Stimulated activated naive CD4-positive, alpha-beta T cell (primary cell): ENCODE data around the gene DAPK1.

Experiments
- DNase-seq, 6 experiments: peaks; one replicate each; lab custom pipeline; 2025; lab: John Stamatoyannopoulos, UW

The DAPK1 gene

DNA sequence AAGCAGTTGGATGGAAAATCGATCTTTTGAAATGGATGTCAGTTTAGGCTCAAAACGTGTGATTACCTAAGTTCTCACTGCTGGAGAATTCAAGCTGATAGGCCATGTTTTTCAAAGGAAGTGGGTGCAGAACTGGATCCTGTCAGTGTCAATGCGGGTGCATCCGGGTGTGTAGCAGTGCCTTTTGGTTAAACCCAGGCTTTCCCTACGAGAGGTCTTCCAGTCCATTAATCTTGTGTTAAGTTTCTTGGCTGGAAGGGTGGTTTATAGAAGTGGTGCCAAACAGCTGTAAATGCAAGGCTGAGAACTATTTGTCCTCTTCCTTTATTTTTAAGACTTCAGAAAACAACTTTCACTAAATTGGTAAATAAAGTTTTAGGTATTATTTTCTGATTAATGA lies 71.9 kb downstream of the DAPK1 start:
- DNase-seq: no peak

DNA sequence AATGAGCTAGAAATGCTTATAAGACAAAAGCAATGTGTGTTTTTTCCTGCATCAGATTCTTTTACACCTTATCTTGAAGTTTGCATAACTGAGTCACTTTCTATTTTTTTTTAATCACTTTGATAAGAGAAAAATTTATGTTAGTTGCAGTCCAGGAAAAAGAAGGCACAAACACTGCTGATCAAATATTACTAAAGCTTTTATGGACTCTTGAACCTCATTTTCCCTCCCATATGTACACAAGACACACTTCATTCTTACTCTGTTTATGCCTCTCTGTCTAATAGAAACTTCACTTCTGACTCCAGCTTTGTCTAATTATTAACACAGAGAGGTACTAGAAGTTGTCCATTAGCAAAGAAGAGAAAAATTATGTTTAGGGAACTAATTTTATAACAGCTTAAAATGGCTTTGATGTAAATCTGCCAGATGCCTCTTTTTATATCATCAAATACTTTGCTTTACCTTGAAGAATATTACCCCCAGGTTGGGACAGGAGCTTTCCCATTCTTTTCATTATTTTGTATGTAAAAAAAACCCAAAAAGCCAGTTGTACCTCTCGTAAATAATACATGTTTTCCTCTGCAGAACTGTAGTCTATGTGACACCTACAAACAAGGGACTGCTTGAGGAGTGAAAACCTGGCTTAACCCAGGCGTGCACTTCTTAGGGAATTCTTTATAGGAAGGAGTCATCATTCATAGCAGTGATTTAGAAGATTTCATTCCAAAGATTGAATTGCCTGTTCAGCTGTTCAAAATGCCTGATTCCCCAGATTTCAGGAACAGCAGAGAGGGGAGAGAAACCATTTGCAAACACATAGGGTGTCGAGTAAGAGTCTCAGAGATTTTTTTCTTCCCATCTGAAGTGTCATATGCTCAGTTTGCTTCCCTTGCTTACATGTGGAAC lies 72.6 kb downstream of the DAPK1 start:
- DNase-seq: no peak

DNA sequence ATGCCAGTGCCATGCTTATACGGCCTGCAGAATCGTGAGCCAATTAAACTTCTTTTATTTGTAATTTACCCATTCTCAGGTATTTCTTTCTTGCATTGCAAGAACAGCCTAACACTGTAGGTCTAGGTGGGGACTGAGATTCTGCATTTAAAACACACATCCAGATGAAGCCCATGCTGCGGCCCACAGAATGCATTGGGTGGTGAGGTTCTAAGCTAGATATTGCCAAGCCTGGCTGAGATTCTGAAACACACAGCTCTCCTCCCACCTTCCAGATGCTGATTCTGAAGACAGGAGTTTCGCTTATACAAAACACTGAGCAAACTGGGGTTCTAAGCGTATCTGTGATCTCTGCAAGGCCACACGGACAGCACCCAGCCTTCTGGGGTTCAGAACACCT lies 75.1 kb downstream of the DAPK1 start:
- DNase-seq: no peak

DNA sequence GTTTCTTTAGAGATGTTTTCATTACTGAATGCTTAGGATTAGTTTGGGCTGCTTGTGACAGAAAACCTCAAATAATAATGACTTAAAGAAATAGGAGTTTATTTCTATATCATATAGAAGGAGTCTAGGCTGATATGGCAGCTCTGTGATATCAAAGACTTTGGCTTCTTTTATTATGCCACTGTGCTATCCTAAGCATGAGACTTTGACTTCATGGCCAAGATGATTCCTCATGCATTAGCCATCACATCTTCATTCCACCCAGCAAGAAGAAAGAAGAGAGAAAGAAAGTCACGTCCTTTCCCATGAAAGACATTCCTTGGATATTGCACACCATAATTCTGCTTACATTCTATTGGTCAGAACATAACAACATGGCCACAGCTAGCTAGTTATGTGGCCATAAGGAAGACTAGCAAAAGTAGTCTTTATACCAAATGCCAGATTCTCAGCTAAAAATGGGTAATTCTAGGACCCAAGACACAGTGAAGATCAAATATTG lies 76.2 kb downstream of the DAPK1 start:
- DNase-seq: no peak

DNA sequence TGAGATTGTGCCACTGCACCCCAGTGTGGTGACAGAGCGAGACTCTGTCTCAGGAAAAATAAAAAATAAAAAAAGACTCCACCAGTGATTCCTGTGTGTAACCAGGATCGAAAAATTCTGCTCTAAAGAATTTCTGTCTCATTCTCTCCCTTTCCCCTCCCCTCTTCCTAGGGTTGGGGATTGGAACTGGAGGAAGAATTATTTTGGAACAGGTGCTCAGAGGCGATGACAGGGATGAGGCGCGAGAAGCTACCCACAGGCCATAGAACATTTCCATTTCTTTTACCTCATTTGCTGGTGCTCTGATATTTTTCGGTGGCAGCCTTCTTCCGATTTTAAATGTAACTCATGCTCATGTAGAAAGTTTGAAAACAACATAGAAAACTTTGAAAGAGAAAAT lies 80.1 kb downstream of the DAPK1 start:
- DNase-seq: no peak

DNA sequence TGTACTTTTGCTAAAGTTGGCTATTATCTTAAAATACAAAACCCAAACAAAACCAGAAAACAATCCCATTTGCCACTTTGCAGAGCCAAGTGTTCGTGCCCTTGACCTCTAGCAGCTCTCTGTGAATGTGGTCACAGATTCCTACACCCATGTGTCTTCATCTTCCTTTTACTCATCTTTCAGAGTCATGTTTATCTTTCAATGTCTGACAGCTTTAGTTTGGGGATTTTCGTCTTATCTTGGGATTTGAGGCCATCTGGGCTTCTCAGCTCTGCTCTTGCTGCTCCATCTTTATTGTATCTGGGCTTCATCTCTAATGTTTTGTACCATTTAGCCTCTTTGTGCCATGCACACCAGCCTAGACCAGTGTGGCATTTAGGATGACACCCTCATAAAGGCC lies 81.0 kb downstream of the DAPK1 start:
- DNase-seq: no peak

DNA sequence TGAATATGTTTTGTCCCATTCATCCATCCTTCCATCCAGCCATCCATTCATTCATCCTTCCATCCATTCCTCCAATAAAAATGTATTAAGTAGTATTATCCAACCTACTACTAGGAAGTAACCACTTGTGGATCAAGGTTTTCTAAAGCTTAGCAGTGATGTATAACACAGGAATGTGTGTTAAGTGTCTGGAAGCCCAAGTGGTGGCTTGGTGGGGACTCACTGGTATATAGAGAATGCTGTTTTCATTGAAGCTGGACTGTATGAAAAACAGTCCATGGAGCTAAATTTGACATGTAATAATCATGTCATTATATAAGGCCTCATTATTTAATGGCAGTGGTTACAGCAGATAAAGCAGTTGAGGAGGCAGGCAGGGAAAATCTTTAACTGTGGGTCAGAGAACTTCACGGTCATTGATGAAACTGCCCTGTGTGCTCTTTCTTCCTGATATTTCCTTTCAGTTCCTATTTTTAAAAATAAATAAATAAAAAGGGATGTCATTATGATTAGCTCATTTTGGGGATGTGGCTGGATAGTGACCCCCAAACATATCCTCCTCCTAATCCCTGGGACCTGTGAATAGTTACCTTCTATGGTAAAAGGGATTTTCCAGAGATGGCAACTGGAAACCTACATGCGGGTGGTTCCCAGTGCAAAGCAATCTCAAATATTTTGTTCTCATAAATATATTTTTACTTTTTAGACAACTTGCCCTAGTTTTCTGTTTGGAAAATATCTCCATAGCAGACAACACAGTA lies 82.3 kb downstream of the DAPK1 start:
- DNase-seq: no peak

DNA sequence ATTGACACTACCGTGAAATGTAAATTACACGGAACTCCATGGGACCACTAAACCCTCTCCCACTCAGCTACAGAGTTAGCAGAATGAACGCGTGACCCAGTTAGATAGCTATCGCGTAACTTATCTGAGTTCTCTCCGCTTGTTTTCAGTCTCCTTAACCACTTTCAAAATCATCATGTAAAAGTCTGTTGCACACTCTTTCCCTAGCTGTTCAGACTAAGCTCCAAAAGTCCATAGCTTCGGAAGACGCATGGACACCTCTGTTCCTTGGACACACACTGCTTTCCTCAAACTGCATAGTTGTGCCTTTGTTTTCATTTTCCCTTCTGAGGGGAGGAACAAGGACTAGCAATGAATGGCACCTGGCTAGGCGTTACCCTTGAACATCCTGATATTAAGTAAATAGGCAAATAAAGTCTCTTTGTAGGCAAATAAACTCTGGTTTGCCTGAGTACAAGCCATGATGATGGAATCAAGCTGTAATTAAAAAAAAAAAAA lies 83.3 kb downstream of the DAPK1 start:
- DNase-seq: no peak

DNA sequence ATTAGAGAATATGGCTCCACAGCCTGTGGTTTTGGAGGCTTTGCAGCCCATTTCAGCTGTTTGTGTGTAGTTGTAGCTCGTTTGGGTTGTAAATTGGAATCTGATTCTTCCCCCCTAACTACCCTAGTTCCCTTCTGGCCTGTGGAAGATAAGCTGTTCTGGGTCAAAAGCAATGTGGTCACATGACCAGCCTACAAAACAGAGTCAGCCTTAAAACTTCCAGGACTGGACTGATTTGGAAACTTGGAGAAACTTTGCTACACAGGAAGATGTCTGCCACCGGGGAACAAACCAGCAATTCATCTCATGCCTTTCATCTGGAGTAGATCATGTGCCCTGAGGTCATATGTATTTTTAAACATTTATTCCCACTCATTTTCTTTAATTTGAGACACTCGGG lies 83.8 kb downstream of the DAPK1 start:
- no peak for DNase-seq

DNA sequence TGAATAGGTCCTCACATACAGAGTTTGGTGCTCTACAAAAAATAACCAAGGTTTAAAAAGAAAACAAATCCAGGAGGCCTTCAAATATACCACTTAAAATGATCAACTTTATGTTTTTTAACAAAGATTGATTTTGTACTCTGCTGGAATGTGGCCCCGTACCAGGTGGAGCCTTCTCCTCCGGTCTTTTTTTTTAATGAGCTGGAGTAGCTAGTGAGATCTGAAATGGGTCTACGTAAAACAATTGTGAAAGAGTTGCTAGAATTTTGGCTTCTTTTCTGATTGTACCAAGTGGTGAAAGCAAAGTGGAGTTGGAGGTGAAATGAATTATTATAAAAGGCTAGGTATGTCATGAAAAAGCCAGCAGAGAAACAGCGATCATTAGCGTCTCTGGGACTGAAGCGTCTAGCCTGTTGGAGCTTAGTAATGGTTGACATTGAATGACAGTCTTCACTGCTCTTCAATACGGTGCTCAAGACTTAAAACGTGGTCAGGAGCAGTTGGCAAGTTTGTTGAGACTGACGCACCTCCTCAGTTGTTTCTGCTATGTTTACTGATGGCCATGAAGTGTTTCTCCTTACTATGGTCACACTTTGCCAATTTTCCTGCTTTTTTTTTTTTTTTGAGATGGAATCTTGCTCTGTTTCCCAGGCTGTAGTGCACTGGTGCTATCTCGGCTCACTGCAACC lies 84.4 kb downstream of the DAPK1 start:
- no peak for DNase-seq

DNA sequence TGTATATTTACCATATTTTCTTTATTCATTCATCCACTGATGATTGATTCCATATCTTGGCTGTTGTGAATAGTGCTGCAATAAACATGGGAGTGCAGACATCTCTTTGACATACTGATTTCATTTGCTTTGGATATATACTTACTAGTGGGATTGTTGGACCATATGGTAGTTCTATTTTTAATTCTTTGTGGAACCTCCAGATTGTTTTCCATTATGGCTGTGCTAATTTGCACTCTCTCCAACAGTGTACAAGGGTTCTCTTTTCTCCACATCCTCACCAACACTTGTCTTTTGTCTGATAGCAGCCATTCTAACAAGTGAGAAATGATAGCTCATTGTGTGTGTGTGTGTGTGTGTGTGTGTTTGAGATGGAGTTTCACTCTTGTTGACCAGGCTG lies 86.7 kb downstream of the DAPK1 start:
- no peak for DNase-seq

DNA sequence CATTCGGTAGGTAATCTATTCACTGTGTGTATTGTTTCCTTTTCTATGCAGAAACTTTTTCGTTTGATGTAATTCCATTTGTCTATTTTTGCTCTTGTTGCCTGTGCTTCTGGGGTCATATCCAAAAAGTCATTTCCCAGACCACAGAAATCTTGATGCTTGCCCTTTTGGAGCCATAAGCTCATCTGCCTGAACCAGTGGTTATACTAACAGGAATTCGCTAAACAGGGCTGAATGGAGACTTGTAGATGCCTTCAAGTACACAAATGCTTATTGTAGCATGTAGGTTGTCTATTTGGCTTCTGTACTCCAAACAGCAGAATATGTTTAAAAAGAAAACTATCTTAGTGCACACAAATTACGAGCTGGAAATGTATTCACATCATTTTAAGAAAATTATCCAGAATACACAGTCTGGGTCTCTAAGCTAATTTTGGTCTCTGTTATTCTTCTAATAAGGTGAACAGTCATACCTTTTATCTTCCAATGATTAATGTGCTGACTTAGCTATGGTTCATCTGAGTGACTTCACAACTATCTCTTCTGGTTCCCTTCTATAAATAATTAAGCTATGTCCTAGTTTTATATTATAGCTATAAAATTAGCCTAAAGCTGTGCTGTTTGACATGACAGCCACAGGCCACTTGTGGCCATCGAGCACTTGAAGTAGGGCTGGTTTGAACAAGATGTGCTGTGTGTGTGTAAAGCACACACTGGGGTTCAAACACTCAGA lies 87.6 kb downstream of the DAPK1 start:
- no peak for DNase-seq

DNA sequence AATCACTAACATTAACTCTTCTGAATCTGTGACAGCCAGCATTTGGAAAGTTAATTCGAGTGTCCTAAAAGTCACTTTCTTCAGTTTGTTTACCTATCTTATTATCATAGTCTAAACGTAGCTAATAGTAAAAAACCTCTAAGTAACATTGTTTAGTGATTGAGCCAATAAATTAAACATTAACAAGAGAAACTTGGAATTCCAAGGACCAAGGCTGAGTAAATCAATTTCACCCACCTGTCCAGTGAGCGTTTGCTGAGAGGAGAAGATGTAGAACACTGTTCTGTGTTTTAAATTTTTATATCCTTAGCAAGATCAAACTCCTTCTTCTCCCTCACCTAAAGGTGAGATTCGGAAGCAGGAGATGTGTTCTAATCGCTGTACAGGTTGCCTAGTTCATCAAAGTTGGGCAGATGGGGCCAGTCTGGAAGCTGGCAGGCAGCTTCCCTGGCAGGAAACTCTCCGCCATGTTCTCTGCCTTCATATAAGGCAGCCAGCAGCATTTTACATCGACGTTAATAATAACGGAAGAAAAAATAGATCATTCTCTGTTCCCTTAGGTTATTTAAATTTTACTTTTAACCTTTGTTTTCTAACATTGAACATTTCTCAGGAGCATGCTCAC lies 89.2 kb downstream of the DAPK1 start:
- no peak for DNase-seq

DNA sequence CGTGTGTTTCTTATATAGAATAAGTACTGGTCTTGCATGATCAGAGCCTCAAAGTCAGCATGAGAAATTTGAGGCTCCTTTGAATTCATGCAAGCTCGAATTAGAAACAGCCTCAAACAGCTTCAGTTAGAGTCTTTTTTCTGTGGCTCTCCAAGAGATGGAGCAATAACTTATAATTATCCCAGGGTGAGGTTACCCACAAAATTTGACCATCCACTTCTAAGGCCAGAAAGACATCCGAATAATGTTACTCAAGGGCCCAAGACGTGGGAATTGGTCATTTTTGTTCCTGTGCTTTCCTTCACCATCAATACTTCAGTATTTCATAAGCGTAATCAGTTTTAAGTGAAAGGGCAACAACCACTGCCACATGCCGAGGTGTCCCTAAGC lies 89.7 kb downstream of the DAPK1 start:
- DNase-seq: no peak

DNA sequence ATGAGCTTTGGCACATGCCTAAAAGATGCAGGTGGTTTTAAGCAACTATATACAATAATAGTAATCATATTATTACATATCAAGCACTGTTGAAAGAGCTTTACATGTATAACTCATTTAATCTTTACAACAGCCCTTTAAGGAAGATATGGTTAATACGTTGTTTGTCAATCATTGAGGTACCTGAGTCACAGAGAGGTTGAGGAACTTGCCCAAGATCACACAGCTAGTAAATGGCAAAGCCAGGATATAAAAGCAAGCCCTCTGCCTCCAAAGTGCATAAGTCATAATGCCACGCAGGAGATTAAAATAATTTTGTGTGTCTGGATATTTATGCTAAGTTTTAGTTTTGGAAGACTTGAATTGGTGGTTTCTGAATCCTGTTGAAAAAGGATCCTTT lies 90.2 kb downstream of the DAPK1 start:
- no peak for DNase-seq

DNA sequence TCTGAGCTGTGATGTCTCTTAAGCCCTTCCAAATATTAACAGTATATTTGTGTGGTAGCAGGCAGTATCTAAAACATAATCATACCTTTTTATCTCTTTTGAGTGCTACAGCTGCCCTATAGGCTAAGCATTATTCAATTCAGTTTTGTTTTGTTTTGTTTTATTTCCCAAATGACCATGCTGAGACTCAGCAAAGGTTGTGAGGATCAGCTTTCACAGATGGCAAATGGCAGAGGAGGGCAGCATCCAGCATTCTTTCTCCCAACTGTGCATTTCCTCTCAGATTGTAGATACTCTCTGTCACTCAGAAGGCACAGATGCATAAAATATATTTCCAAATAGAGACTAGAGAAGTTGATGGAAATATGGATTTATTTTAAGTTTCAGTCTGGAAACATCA lies 90.7 kb downstream of the DAPK1 start:
- DNase-seq: no peak

DNA sequence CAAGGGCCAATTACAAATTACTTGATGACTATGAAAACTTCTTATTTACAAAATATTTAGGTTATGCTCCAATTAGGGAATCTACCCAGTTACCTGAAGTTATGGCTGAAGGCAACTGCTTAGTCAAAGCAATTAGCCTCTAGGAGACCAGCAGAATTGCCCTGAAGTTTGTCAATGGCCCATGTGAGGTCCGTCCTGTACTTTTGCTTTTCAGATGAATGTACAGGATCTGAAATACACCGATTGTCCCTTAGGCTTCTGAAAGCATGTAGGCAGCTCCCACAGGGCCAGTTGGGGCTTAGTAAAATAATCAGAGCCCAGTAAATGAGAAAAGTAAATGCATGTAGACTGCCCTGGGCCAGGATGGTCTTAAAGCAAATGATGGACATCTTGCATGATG lies 93.3 kb downstream of the DAPK1 start:
- no peak for DNase-seq

DNA sequence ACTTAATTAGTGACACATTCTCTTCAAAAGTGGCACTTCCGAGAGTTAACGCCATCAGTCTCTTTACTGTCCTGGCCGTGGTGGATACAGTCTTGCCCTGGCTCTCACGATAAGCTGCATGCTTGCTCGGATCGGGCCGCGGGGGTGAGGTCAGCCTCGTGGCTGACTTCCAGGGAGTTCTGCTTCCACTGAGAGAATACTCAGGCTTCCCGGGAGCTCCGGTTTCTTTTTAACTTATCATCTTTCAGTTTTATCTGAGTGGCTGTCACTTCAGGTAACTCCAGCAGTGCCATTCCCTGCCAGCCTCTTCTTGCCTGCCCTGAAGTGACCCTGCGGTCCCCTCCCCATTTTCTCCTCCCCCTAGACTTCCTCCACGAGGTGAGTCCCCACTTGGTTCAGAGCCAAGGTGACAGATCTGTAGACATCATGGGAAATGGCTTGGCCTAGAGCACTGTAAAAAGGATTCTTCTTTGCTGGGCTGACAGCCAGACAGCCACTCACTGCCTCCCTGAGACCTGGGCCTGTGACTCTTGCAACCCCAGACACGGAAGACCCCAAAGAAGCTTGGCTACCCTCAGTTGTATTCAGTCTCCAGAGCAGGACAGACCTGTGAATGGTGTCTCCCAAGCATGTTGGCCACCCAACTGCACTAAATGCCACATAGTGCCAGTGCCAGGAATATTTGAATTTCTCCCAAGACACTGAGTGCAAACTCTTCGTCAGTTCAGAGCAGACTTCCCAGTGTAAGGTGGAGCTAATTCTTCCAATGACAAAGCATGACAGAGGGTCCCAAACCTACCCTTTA lies 95.1 kb downstream of the DAPK1 start:
- no peak for DNase-seq

DNA sequence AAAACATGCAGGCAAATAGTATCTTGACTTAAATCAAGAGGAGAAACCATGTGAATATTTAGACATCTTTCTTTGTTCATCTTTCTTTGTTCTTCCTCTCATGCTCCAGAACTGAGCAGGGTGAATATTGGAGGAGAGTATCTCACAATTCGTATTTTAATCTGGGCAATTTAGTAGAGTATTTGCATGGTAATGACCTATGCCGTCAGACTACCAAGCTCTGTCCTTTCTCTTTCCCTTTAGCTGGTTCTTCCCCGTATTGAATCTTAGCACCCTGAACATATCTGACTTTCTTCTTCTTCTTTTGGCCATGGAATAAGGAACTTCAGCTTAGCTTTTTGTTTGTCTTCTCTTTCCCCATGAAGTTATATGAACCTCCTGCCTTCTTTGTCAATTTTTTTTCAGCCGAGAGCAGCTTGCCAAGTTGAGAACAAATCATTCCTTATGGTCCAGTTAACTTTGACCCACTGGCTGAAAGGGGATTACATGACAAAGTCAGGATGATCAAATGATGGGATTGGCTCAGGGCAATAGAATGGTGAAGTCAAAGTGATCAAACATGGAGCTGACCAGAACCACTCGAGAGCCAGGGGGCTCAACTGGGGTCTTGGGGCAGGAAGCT lies 95.8 kb downstream of the DAPK1 start:
- DNase-seq: no peak

DNA sequence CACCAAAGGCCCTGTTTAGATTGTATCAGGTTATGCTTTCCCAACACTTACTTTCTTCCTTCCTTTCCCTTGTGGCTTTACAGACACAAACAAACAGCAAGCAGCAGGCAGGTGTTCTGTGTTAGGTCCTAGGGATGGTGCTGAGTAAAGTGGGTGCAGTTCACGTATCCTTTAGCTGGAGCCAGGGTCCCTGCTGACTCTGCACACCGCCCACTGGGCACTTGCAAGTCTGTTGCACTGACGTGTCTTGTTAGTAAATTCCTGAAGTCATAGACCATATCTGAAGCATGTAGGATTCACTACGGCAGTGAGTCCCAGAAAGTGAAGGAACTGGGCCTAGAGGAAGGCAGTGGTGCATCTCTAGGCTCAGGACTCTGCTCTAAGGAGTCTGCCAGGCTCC lies 96.5 kb downstream of the DAPK1 start:
- no peak for DNase-seq
